ENCODE data around the gene SPOCK1.

The SPOCK1 gene

DNA sequence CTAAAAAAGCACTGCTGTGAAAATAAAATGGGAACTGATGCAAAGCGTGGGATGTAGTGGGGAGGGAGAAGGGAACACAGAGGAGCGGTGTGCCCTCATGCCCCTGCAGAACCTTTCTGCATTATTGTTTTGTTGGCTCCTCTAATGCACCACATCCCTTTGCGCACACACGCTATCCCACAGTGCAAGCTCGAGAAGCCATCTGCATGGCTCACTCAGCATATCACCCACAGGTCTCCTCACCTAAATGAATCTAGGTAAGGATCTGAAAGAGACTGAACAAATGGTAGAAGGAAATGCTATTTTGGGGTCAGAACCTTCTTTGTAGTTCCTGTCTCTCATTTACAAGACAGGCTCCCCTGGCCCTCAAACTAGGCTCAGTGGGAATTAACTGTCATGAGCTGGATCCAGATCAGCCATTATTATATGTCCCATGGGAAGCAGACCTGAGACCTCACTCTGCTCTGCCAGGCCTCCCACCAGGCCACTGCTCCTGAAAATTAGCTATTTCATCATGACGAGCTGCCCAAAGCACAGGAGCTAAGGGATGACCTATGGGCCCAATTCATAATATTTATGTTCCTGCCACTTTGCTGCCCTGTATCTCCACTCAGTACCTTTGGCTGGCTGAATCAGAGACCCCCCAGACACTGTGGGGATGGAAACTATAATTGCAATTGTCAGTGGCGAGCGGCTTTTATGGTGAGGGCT is 169.4 kb downstream of the SPOCK1 start:
- no peak overlapping the region for H3K27ac ChIP-seq
- no peaks in the 10 kb centered on the region for H3K27me3 ChIP-seq (ENCODE audit: insufficient read depth, low read depth)
- no peaks in the 10 kb centered on the region for H3K36me3 ChIP-seq (ENCODE audit: insufficient read depth)
- no peak overlapping the region for H2AFZ ChIP-seq (ENCODE audit: low read depth)
- no peaks in the 10 kb centered on the region for H4K20me1 ChIP-seq (ENCODE audit: insufficient read depth)
- no peaks in the 10 kb centered on the region for H3K79me2 ChIP-seq (ENCODE audit: insufficient read depth, low read depth)
- no peaks in the 10 kb centered on the region for H3K4me1 ChIP-seq (ENCODE audit: low read depth, poor library complexity, severe bottlenecking)
- no peak overlapping the region for H3K4me3 ChIP-seq (IDR thresholded peaks at IDR 0.05; ENCODE audit: insufficient read depth, low read depth, low read length)
- no peak overlapping the region for H3K9ac ChIP-seq
- TF ChIP-seq, protein P1, sequence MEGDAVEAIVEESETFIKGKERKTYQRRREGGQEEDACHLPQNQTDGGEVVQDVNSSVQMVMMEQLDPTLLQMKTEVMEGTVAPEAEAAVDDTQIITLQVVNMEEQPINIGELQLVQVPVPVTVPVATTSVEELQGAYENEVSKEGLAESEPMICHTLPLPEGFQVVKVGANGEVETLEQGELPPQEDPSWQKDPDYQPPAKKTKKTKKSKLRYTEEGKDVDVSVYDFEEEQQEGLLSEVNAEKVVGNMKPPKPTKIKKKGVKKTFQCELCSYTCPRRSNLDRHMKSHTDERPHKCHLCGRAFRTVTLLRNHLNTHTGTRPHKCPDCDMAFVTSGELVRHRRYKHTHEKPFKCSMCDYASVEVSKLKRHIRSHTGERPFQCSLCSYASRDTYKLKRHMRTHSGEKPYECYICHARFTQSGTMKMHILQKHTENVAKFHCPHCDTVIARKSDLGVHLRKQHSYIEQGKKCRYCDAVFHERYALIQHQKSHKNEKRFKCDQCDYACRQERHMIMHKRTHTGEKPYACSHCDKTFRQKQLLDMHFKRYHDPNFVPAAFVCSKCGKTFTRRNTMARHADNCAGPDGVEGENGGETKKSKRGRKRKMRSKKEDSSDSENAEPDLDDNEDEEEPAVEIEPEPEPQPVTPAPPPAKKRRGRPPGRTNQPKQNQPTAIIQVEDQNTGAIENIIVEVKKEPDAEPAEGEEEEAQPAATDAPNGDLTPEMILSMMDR (conservative IDR thresholded peaks at IDR 0.05; ENCODE audit: low read depth, low read length): no peak
- no peak overlapping the region for H3K4me2 ChIP-seq

DNA sequence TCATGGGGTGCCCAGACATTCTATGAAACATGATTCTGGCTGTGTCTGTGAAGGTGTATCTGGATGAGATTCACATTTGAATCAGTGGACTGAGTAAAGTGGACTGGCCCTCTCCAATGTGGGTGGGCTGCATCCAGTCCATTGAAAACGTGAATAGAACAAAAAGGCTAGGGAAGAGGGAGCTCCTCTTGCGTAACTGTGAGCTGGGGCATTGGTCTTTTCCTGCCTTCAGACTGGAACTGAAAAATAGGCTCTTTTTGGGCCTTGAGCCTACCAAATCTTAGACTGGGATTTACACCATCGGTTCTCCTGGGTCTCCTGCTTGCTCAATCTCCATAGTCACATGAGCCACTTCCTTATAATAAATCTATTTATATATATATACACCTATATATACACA is 170.1 kb downstream of the SPOCK1 start:
- Histone ChIP-seq H3K27ac (no peak overlapping the region), H3K27me3 (ENCODE audit: insufficient read depth, low read depth) (no peaks in the 10 kb centered on the region), H3K9ac (no peak overlapping the region), H3K79me2 (ENCODE audit: insufficient read depth, low read depth) (no peaks in the 10 kb centered on the region), H3K4me2 (no peak overlapping the region), H3K4me1 (ENCODE audit: low read depth, poor library complexity, severe bottlenecking) (no peaks in the 10 kb centered on the region), H3K36me3 (ENCODE audit: insufficient read depth) (no peaks in the 10 kb centered on the region), H4K20me1 (ENCODE audit: insufficient read depth) (no peaks in the 10 kb centered on the region), H3K4me3 (IDR thresholded peaks at IDR 0.05; ENCODE audit: insufficient read depth, low read depth, low read length) (no peak overlapping the region), H2AFZ (ENCODE audit: low read depth) (no peak overlapping the region)
- TF ChIP-seq, protein P1 (conservative IDR thresholded peaks at IDR 0.05; ENCODE audit: low read depth, low read length): no peak

DNA sequence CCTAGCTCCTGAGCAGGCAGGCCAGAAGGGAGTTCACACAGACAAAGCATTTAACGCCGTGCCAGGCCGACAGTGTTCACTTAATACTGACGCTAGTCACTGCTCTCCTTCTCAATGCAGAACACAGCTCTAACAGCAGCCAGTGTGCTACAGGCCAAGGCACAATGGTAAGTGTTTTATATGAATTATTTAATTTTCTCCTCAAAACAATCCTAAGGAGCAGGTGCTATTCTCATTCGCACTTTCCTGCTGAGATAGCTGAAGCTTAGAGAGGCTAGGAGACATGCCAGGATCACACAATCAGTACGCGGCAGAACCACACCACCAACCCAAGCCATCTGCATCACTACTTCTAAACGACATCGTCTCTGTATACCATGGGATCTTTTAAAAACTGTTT is 170.7 kb downstream of the SPOCK1 start:
- H2AFZ ChIP-seq (ENCODE audit: low read depth): no peak overlapping the region
- no peaks in the 10 kb centered on the region for H3K4me1 ChIP-seq (ENCODE audit: low read depth, poor library complexity, severe bottlenecking)
- H3K27ac ChIP-seq: no peak overlapping the region
- TF ChIP-seq, protein P1 (conservative IDR thresholded peaks at IDR 0.05; ENCODE audit: low read depth, low read length): no peak
- H3K4me3 ChIP-seq (IDR thresholded peaks at IDR 0.05; ENCODE audit: insufficient read depth, low read depth, low read length): no peak overlapping the region
- no peak overlapping the region for H3K9ac ChIP-seq
- no peak overlapping the region for H3K4me2 ChIP-seq
- no peaks in the 10 kb centered on the region for H3K36me3 ChIP-seq (ENCODE audit: insufficient read depth)
- no peaks in the 10 kb centered on the region for H3K27me3 ChIP-seq (ENCODE audit: insufficient read depth, low read depth)
- no peaks in the 10 kb centered on the region for H3K79me2 ChIP-seq (ENCODE audit: insufficient read depth, low read depth)
- H4K20me1 ChIP-seq (ENCODE audit: insufficient read depth): no peaks in the 10 kb centered on the region

DNA sequence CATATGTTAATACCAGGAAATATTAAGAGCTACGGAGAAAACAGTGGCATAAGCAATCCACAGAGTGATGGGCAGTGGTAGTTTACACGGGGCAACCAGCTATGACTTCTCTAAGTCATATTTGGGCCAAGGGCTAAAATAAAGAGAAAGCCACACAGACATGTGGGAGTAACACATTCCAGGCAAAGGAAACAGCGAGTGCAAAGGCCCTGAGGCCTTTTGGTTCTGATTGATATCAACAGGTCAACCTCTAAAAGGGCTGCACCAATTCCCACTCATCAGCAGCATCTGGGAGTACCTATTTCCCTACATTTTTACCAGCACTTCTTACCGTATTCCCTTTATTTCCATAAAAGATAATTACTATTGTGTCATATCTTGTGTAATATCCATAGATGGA is 173.4 kb downstream of the SPOCK1 start:
- H3K4me3 ChIP-seq (IDR thresholded peaks at IDR 0.05; ENCODE audit: insufficient read depth, low read depth, low read length): no peak overlapping the region

More for the DNA sequence above, 173.4 kb downstream of the SPOCK1 start:
- H2AFZ ChIP-seq (ENCODE audit: low read depth): no peak overlapping the region
- H3K9ac ChIP-seq: no peak overlapping the region
- no peaks in the 10 kb centered on the region for H3K27me3 ChIP-seq (ENCODE audit: insufficient read depth, low read depth)
- H3K4me2 ChIP-seq: no peak overlapping the region
- no peaks in the 10 kb centered on the region for H3K36me3 ChIP-seq (ENCODE audit: insufficient read depth)
- H3K4me1 ChIP-seq (ENCODE audit: low read depth, poor library complexity, severe bottlenecking): no peaks in the 10 kb centered on the region
- TF ChIP-seq, protein P1 (conservative IDR thresholded peaks at IDR 0.05; ENCODE audit: low read depth, low read length): no peak
- H3K27ac ChIP-seq: no peak overlapping the region
- H3K79me2 ChIP-seq (ENCODE audit: insufficient read depth, low read depth): no peaks in the 10 kb centered on the region
- H4K20me1 ChIP-seq (ENCODE audit: insufficient read depth): no peaks in the 10 kb centered on the region
